ENCODE data around the gene NOP10. TPM values are rescaled to one million over a fixed set of nuclear protein-coding genes. Genes with fewer than 3 reads are reported as not detected.
"Not testable (repeated sequence)": the region's sequence is repeated elsewhere in the genome, so short reads cannot be mapped to it uniquely, and the experiment has no call there.

The NOP10 gene
- total RNA-seq, 4 donors from 2014 or later, result 142 to 194 (median 170) TPM

GRCh38 chr15:34357653-34358052, 14.7 kb upstream of the NOP10 start:
- Histone ChIP-seq H3K9me3 (no peaks in the 10 kb centered on the region), H3K36me3 (peaks cover 0 to 15% of the 10 kb centered on the region in 2 donors), H3K27me3 (no peaks in the 10 kb centered on the region), H3K4me1 (no peaks in the 10 kb centered on the region), H3K27ac (no peak overlapping the region), H3K4me3 (no peak overlapping the region)
- ATAC-seq, result no peak
- in situ Hi-C loops (cut with MboI; ENCODE audit: low sequenced_read_pairs in 4 of 4) (loop anchor here in 1 of 4 donors (25.0 kb wide), 3 partner anchors 120 to 630 kb away; partner anchors contain the start of genes EMC4 and ZNF770), intact Hi-C loops (cut with DNase I; ENCODE audit: low total_unique reads) (no loop called here)
- TF ChIP-seq, protein P1, sequence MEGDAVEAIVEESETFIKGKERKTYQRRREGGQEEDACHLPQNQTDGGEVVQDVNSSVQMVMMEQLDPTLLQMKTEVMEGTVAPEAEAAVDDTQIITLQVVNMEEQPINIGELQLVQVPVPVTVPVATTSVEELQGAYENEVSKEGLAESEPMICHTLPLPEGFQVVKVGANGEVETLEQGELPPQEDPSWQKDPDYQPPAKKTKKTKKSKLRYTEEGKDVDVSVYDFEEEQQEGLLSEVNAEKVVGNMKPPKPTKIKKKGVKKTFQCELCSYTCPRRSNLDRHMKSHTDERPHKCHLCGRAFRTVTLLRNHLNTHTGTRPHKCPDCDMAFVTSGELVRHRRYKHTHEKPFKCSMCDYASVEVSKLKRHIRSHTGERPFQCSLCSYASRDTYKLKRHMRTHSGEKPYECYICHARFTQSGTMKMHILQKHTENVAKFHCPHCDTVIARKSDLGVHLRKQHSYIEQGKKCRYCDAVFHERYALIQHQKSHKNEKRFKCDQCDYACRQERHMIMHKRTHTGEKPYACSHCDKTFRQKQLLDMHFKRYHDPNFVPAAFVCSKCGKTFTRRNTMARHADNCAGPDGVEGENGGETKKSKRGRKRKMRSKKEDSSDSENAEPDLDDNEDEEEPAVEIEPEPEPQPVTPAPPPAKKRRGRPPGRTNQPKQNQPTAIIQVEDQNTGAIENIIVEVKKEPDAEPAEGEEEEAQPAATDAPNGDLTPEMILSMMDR (IDR thresholded peaks at IDR 0.05 in 4 of 5, conservative IDR thresholded peaks at IDR 0.05 in 1 of 5), result no peak
- no peak for TF ChIP-seq POLR2A (IDR thresholded peaks at IDR 0.05)
- no peak for DNase-seq

DNA sequence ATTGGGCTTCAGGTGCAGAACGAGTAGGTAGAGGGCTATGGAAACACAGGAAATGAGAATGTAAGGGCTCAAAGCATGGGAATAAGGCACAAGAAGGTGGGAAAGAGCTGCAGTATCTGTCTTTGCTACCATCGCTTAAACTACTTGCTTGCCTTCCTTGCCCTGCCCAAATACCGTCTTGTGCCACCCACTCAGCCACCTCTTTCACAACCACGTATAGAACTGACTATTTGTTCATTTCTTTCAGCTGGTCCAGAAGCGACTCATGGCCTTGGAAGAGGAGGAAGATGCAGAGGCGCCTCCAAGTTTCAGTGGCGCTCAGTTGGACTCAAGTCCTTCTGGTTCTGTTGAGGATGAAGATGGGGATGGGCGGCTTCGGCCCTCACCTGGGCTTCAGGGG, 12.3 kb upstream of the NOP10 start:
- in situ Hi-C loops (cut with MboI; ENCODE audit: low sequenced_read_pairs in 4 of 4), result loop anchor here in 1 of 4 donors (25.0 kb wide), 3 partner anchors 118 to 632 kb away; partner anchors contain the start of genes EMC4 and ZNF770
- intact Hi-C loops (cut with DNase I; ENCODE audit: low total_unique reads), result no loop called here
- no peaks in the 10 kb centered on the region for H3K4me1 ChIP-seq
- TF ChIP-seq POLR2A (IDR thresholded peaks at IDR 0.05), result no peak
- TF ChIP-seq, protein P1 (IDR thresholded peaks at IDR 0.05 in 4 of 5, conservative IDR thresholded peaks at IDR 0.05 in 1 of 5), result no peak
- H3K36me3 ChIP-seq, result peaks cover 0 to 15% of the 10 kb centered on the region in 2 donors
- no peaks in the 10 kb centered on the region for H3K9me3 ChIP-seq
- no peak overlapping the region for H3K27ac ChIP-seq
- no peak overlapping the region for H3K4me3 ChIP-seq
- DNase-seq (no peak), ATAC-seq (no peak)
- H3K27me3 ChIP-seq, result no peaks in the 10 kb centered on the region

- Histone ChIP-seq H3K27me3 (no peaks in the 10 kb centered on the region), H3K36me3 (peaks cover 0 to 11% of the 10 kb centered on the region in 2 donors), H3K4me3 (no peak overlapping the region), H3K9me3 (no peaks in the 10 kb centered on the region), H3K27ac (no peak overlapping the region), H3K4me1 (no peaks in the 10 kb centered on the region)
- TF ChIP-seq, protein P1 (IDR thresholded peaks at IDR 0.05 in 4 of 5, conservative IDR thresholded peaks at IDR 0.05 in 1 of 5), result no peak
- intact Hi-C loops (cut with DNase I; ENCODE audit: low total_unique reads), result no loop called here
- in situ Hi-C loops (cut with MboI; ENCODE audit: low sequenced_read_pairs in 4 of 4), result loop anchor here in 1 of 4 donors (25.0 kb wide), 3 partner anchors 117 to 633 kb away; partner anchors contain the start of genes EMC4 and ZNF770
- ATAC-seq, result no peak
- DNase-seq, result no peak
Measured at GRCh38 chr15:34354286-34354685, 11.3 kb upstream of the NOP10 start.

DNA sequence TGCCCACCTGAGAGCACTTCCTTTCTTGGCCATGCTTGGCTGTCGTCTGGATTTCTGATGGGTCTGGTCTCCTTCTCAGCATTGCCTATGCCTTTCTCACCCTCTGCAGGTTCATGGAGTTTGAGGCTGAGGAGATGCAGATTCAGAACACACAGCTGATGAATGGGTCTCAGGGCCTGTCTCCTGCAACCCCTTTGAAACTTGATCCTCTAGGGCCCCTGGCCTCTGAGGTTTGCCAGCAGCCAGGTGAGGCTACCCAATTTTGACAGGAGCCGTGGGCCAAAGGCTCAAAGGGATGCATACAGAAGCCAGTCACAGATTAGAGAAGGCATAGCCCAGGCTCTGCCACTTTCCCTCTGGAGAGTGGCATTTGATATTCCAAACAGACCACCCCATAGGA, 10.7 kb upstream of the NOP10 start:
- no peaks in the 10 kb centered on the region for H3K27me3 ChIP-seq
- H3K36me3 ChIP-seq, result peaks cover 0 to 4% of the 10 kb centered on the region in 2 donors
- no peak for TF ChIP-seq POLR2A (IDR thresholded peaks at IDR 0.05)
- TF ChIP-seq, protein P1 (IDR thresholded peaks at IDR 0.05 in 4 of 5, conservative IDR thresholded peaks at IDR 0.05 in 1 of 5), result no peak
- in situ Hi-C loops (cut with MboI; ENCODE audit: low sequenced_read_pairs in 4 of 4), result loop anchor here in 1 of 4 donors (25.0 kb wide), 3 partner anchors 116 to 634 kb away; partner anchors contain the start of genes EMC4 and ZNF770
- H3K4me3 ChIP-seq, result no peak overlapping the region
- no peak for ATAC-seq
- intact Hi-C loops (cut with DNase I; ENCODE audit: low total_unique reads), result no loop called here
- no peaks in the 10 kb centered on the region for H3K9me3 ChIP-seq
- no peak overlapping the region for H3K27ac ChIP-seq
- no peak for DNase-seq
- no peaks in the 10 kb centered on the region for H3K4me1 ChIP-seq

DNA sequence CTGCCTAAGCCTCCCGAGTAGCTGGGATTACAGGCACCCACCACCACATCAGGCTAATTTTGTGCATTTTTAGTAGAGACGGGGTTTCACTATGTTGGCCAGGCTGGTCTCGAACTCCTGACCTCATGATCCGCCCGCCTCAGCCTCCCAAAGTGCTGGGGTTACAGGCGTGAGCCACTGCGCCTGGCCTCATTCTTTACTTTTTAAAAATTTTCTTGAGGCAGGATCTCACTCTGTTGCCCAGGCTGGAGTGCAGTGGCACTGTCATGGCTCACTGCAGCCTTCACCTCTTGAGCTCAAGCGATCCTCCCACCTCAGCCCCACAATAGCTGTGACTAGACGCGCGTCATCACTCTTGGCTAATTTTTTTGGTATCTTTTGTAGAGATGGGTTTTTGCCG, 10.1 kb upstream of the NOP10 start:
- H3K9me3 ChIP-seq; DNase-seq; intact Hi-C loops (cut with DNase I; ENCODE audit: low total_unique reads); H3K4me3 ChIP-seq; H3K4me1 ChIP-seq; H3K27me3 ChIP-seq; H3K27ac ChIP-seq; H3K36me3 ChIP-seq; ATAC-seq: not testable (repeated sequence)
- in situ Hi-C loops (cut with MboI; ENCODE audit: low sequenced_read_pairs in 4 of 4), result loop anchor here in 1 of 4 donors (25.0 kb wide), 3 partner anchors 116 to 634 kb away; partner anchors contain the start of genes EMC4 and ZNF770

All from gastrocnemius medialis (tissue), 4 donors.